Common myeloid progenitor, CD34-positive (primary cell): ENCODE measurements around the gene DGCR8.
A peak's percentile ranks its signal among the peaks of the same experiment; 100 is the strongest.

Experiments used
- CTCF ChIA-PET: fragments of 350-600 bp; sonication (Branson Sonifier 250); formaldehyde crosslinking; loops from one replicate; lab custom pipeline; 2021; ENCODE audit warnings: antibody characterized with exemption; lab: Charles Lee
- POLR2A ChIA-PET: fragments of 350-600 bp; sonication (Branson Sonifier 250); formaldehyde crosslinking; loops from one replicate; lab custom pipeline; 2021; ENCODE audit warnings: antibody characterized with exemption; lab: Charles Lee
- DNase-seq, 3 donors: peaks; one replicate each; pipeline versions ENCODE4 v3.0.0 to v3.0.0-alpha.2; 2013
- H3K27ac ChIP-seq, 2 experiments: 1 replicate in 1 of 2; 2 replicates in 1 of 2; pipeline ENCODE4 v1.7.0; 2013; ENCODE audit warnings: inconsistent platforms in 2 of 2, low read length in 2 of 2, mild to moderate bottlenecking in 2 of 2, low read depth in 1 of 2, moderate library complexity in 1 of 2; ENCODE audit not compliant: severe bottlenecking in 2 of 2, insufficient read depth in 1 of 2, poor library complexity in 1 of 2
- H3K27me3 ChIP-seq, 5 experiments: replicated peaks in 2 of 5; 1 replicate in 3 of 5; 2 replicates in 2 of 5; pipeline versions ENCODE4 v1.6.1 to v1.7.0; 2013; ENCODE audit warnings: low read length in 4 of 5, mild to moderate bottlenecking in 2 of 5, moderate library complexity in 2 of 5, inconsistent platforms in 1 of 5; ENCODE audit not compliant: insufficient read depth in 5 of 5, control insufficient read depth in 4 of 5
- H3K36me3 ChIP-seq, 4 experiments: 1 replicate in 2 of 4; 2 replicates in 2 of 4; pipeline versions ENCODE4 v1.6.1 to v1.7.0; 2013; ENCODE audit warnings: low read length in 3 of 4, control low read depth in 1 of 4, mild to moderate bottlenecking in 1 of 4; ENCODE audit not compliant: control insufficient read depth in 4 of 4, insufficient read depth in 4 of 4
- H3K4me1 ChIP-seq, 4 experiments: 1 replicate in 3 of 4; 2 replicates in 1 of 4; pipeline versions ENCODE4 v1.6.1 to v1.7.1; 2013; ENCODE audit warnings: low read length in 3 of 4, mild to moderate bottlenecking in 3 of 4, control low read depth in 1 of 4, inconsistent platforms in 1 of 4, moderate library complexity in 1 of 4; ENCODE audit not compliant: control insufficient read depth in 4 of 4, insufficient read depth in 4 of 4; ENCODE audit errors: control extremely low read depth in 1 of 4
- H3K4me3 ChIP-seq, 7 experiments: 1 replicate in 4 of 7; 2 replicates in 3 of 7; pipeline versions ENCODE4 v1.5.1 to v1.7.0; 2013; ENCODE audit warnings: mild to moderate bottlenecking in 7 of 7, low read length in 6 of 7, moderate library complexity in 6 of 7, inconsistent platforms in 2 of 7, low read depth in 2 of 7, control low read depth in 1 of 7; ENCODE audit not compliant: insufficient read depth in 4 of 7, control insufficient read depth in 1 of 7; ENCODE audit errors: extremely low read depth in 1 of 7
- H3K9me3 ChIP-seq, 5 experiments: 1 replicate in 4 of 5; 2 replicates in 1 of 5; pipeline versions ENCODE4 v1.6.1 to v1.7.1; 2013; ENCODE audit warnings: low read length in 4 of 5, mild to moderate bottlenecking in 2 of 5, inconsistent platforms in 1 of 5, low read depth in 1 of 5, moderate library complexity in 1 of 5; ENCODE audit not compliant: control insufficient read depth in 4 of 5, insufficient read depth in 2 of 5; ENCODE audit errors: control extremely low read depth in 1 of 5
- WGBS: methylation state at CpG from one replicate; pipeline ENCODE4 v1.1.5; 2013; ENCODE audit not compliant: insufficient coverage; 5-methylcytosine and 5-hydroxymethylcytosine counted together

Gene DGCR8

GRCh38 chr22:20146777-20147176 is 66.7 kb downstream of the DGCR8 start:
- no peak overlapping the region for H3K4me3 ChIP-seq
- H3K4me1 ChIP-seq: peaks cover 0 to 21% (median 16%) of the 10 kb centered on the region in 4 experiments
- H3K36me3 ChIP-seq: peaks cover 0 to 25% (median 12%) of the 10 kb centered on the region in 4 experiments
- no peaks in the 10 kb centered on the region for H3K9me3 ChIP-seq
- 82% methylated on average over 5 of the region's 22 CpGs for WGBS
- H3K27ac ChIP-seq: no peak overlapping the region
- ChIA-PET CTCF (interaction anchor here (1.1 kb wide), 1 partner anchor 10 kb away, joined by 7 read pairs; no protein-coding TSS in a partner anchor), POLR2A (no interaction called here)
- no peaks in the 10 kb centered on the region for H3K27me3 ChIP-seq
- DNase-seq: no peak

GRCh38 chr22:20147237-20147988 is 67.4 kb downstream of the DGCR8 start:
- DNase-seq: peak in 2 of 3 donors; percentile 28 to 44
- CTCF ChIA-PET: interaction anchor here (1.1 kb wide), 1 partner anchor 9 kb away, joined by 7 read pairs; no protein-coding TSS in a partner anchor
- H3K9me3 ChIP-seq: no peaks in the 10 kb centered on the region
- WGBS: 94% methylated on average over 10 of the region's 14 CpGs
- no peak overlapping the region for H3K4me3 ChIP-seq
- H3K27ac ChIP-seq: no peak overlapping the region
- no peaks in the 10 kb centered on the region for H3K27me3 ChIP-seq
- POLR2A ChIA-PET: no interaction called here
- H3K4me1 ChIP-seq: peaks cover 0 to 21% (median 16%) of the 10 kb centered on the region in 4 experiments
- peaks cover 0 to 22% (median 9%) of the 10 kb centered on the region in 4 experiments for H3K36me3 ChIP-seq

GRCh38 chr22:20148414-20148813 is 68.4 kb downstream of the DGCR8 start:
- H3K9me3 ChIP-seq: no peaks in the 10 kb centered on the region
- H3K36me3 ChIP-seq: peaks cover 0 to 15% (median 7%) of the 10 kb centered on the region in 4 experiments
- no peaks in the 10 kb centered on the region for H3K27me3 ChIP-seq
- no peak for DNase-seq
- H3K4me1 ChIP-seq: peaks cover 0 to 21% (median 16%) of the 10 kb centered on the region in 4 experiments
- WGBS: 97% methylated on average over 18 of the region's 18 CpGs
- CTCF ChIA-PET: no interaction called here
- POLR2A ChIA-PET: no interaction called here
- no peak overlapping the region for H3K4me3 ChIP-seq
- no peak overlapping the region for H3K27ac ChIP-seq

GRCh38 chr22:20149257-20150250 is 69.5 kb downstream of the DGCR8 start:
- no peak for DNase-seq
- H3K27ac ChIP-seq: no peak overlapping the region

GRCh38 chr22:20150381-20151275 is 70.6 kb downstream of the DGCR8 start, which contains the start of gene CCDC188:
Gene CCDC188 (minus strand): TSS chr22:20151055. CDS start chr22:20150986, 69 bp downstream.
- POLR2A ChIA-PET: no interaction called here
- WGBS: 75% methylated on average over 12 of the region's 14 CpGs

More at GRCh38 chr22:20149257-20150250, 69.5 kb downstream of the DGCR8 start:
- WGBS: 76% methylated on average over 28 of the region's 32 CpGs
- Histone ChIP-seq H3K4me3 (no peak overlapping the region), H3K4me1 (peaks cover 0 to 23% (median 16%) of the 10 kb centered on the region in 4 experiments), H3K9me3 (no peaks in the 10 kb centered on the region), H3K27me3 (no peaks in the 10 kb centered on the region), H3K36me3 (peaks cover 0 to 10% (median 2%) of the 10 kb centered on the region in 4 experiments)
- ChIA-PET POLR2A (no interaction called here), CTCF (no interaction called here)

GRCh38 chr22:20151276-20151588 is 71.2 kb downstream of the DGCR8 start:
- Histone ChIP-seq H3K27me3 (no peaks in the 10 kb centered on the region), H3K27ac (no peak overlapping the region), H3K4me3 (no peak overlapping the region), H3K36me3 (no peaks in the 10 kb centered on the region), H3K4me1 (peaks cover 0 to 39% (median 25%) of the 10 kb centered on the region in 4 experiments), H3K9me3 (no peaks in the 10 kb centered on the region)
- 100% methylated on average over 1 of the region's 4 CpGs for WGBS
- ChIA-PET CTCF (interaction anchor here (3.6 kb wide), 1 partner anchor 133 kb away, joined by 14 read pairs; no protein-coding TSS in a partner anchor), POLR2A (no interaction called here)
- DNase-seq: no peak

More at GRCh38 chr22:20150381-20151275, 70.6 kb downstream of the DGCR8 start, which contains the start of gene CCDC188:
- Histone ChIP-seq H3K27ac (no peak within 1 kb of the TSS), H3K4me1 (peaks cover 0 to 33% (median 21%) of the 10 kb centered on the region in 4 experiments), H3K36me3 (peaks cover 0 to 3% (median 0%) of the 10 kb centered on the region in 4 experiments), H3K9me3 (no peaks in the 10 kb centered on the region), H3K4me3 (no peak within 1 kb of the TSS), H3K27me3 (no peaks in the 10 kb centered on the region)
- DNase-seq: no peak
- CTCF ChIA-PET: interaction anchor here (3.6 kb wide), 1 partner anchor 134 kb away, joined by 14 read pairs; no protein-coding TSS in a partner anchor
